Stimulated activated CD4-positive, alpha-beta T cell treated with anti-CD3 and anti-CD28 coated beads, Interleukin-4, amount 100 ng/mL, for 48 hours (primary cell): ENCODE data around the gene CARMIL1.

Source experiments
- DNase-seq, 2 donors: peaks; one replicate each; pipeline ENCODE4 v3.0.0-alpha.2; 2020; ENCODE audit warnings: low read depth in 2 of 2

Gene CARMIL1

DNA sequence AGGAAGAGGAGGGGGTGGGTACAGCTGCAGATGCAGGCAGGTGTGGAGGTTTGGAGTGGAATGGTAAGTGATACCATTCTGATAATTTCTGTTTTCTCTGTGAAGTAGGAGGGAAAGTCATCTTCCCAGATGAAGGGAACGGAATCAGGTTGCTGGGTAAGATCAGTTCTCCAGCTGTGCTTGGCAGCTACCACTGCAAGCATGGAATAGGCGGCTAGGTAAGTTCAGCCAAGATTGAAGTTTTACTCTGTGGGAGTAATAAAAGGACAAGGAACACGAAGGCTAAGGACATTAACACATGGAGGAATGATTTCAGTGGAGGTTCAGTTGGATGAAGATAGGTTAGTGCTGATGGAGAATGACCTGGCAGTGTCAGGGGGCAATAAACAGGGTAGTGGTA is 128.3 kb downstream of the CARMIL1 start:
- DNase-seq, result no peak

DNA sequence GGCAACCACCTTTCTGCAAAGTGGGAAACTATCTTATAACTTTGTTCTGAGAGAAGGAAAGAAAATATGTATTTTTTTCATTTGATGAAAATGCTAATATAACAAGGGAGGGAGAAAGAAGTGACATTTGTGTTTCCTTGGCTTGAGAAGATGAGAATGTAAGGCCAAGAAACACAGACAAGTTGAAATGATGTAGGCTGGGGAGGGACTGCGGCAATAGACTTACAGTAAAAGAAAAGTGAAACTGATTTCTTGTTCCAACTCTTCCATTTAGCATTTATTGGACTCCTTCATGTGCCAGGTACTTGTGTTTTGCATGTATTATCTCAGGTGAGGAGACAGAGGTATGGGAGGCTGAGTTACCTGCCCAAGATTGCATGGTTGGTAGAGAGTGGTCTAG is 130.9 kb downstream of the CARMIL1 start:
- no peak for DNase-seq

DNA sequence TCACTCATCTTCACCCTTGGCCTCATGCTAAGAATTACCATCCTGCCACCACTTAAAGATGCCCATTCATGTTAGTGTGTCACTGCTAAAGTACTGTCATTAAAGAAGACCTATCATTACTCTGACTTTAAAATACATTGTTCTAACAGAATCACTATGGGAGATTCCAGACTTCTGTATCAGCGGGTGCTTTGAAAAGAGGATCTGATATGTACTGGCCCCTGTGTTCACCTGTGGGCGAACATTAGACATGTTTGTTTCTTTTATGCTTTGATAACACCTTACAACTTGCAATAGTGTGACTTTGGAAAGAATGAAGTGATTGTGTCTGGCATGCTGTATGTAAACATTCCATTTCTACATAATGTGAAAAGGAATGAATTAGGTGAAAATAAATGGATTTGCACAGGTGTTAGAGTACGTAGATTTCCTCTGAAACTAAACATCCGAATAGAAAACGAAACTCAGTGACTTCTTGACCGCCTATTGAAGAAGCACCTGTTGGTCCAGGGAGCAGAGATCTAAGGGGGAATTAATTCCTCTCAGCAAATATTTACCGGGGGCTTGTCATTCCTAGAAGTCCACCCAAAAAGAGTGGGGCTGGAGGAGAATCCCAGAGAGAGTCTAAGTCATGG is 132.3 kb downstream of the CARMIL1 start:
- DNase-seq, result no peak

DNA sequence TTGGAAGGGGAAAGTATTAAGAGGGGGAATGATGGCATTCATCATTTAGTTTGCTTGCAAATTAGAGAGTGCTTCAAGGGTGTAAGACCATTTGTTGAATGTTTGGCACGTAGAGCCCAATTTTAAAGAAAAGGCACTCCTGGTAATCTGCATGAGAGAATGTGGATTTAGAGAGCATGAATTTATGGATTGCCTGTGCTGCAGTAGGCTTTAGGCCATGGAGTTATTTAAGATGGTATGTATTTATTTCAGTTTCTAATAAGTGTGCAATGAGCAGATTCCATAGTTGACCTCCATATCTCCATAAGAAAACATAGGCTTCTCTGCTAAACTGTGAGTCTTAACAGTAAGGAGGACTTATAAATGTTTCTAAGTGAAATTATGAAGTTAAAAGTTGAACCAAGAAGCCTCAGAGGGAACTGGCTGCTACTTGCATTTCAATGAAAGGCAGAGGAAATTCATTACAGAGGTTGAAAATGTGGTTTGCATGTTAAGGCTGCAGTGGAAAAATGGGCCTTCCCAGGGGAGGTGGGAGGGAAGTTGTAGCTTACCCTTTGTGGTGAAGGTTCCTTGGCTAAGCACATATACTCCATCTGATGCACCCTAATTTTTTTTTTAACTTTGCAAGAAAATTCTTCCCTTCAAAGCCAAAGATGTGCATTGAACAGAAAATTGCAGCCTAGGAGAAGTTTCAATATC is 134.2 kb downstream of the CARMIL1 start:
- DNase-seq, result no peak

DNA sequence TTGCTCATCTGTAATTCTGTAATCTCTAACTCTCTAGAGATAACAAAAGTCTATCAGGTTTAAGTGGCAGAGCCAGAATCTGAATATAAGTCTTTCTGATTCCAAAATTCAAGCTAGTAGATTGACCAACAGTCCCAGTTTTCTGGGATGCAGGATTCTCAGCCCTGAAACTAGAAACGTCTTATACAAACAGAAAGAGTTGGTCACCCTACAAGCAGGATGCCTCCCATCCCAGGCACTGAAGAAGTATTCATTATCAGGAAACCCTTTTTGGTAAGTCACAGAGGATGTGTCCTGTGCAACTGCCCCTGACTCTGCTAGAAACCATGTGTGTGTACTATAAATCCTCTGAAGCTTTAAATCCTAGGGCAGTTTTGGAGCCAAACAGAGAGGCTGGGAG is 135.0 kb downstream of the CARMIL1 start:
- DNase-seq, result no peak

DNA sequence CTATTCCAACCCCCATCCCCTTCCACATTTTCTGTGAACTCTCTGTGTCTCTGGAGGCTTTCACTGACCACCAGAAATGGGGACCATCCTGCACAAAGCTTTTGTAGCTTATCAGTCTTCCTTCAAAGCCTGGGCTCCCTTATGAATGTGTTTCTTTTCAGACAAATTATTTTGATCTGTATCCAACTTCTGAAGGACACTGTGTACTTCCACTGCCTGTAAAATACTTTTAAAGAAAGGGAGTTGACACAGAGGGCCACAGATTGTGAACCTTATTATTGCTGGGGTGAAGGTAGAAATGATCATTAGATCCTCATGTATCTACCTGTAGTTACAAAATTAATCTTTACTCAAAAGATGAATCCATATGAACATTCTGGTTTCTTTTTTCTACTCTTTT is 135.6 kb downstream of the CARMIL1 start:
- DNase-seq, result no peak

DNA sequence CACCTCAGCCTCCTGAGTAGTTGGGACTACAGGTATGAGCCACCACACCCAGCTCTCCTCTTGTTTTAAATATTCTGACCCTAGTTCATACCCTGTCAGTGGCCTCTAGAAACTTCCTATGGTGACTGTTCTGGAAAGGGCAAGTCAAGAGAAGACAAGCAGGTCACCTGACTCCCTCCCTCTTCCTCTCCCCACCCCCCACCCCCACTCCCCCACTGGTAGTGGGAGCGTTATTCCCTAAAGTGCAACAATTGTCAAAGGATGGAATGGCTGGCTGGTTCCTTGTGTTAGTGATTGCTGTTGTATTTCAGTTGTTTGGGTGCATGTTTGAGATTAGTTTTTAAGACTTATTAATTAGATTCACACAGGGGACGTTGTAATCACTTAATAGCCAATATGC is 136.1 kb downstream of the CARMIL1 start:
- DNase-seq, result no peak

DNA sequence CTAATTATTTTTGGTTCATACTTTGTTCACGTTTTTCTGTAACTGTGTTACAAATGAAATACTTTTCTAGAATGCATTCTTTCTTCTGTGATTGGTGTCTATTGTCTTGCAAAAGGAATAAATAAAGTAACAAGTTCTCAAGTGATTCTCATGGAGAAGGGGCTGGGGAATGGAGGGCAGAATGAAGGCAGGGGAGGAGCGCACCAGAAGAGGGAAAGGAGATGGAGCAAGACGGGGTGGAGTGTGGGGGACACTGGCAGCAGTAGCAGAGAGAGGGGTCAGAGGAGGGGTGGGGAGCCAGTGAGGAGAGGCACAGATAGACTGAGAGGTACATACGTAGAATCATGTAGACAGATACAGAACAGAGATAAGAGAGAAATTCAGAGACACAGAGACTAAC is 136.5 kb downstream of the CARMIL1 start:
- DNase-seq, result no peak

DNA sequence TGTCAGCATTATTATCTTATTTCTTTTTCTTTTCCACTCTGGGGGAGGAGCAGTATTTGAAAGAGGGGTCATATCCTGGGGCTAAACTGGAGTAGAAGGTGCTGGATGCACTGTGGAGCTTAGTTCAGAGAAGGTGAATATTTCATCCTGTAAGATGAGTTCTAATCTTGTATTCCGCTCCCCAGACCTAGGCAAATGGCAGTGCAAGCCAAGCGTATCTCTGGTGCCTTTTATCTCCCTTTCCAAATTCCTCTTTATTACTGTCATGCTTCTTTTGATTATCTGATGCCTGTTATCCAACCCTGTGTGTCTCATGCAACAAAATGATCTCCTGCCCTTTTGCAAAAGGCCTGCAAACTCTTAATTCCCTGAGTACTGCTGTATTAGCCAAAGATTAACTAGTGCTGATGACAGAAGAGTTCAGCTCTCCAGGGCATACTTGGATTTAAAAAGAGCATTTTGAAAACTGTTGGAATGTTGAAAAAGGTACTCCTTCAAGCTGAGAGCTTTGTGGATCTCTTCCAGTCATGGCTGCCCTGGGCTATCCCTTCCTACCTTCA is 138.0 kb downstream of the CARMIL1 start:
- DNase-seq, result no peak

DNA sequence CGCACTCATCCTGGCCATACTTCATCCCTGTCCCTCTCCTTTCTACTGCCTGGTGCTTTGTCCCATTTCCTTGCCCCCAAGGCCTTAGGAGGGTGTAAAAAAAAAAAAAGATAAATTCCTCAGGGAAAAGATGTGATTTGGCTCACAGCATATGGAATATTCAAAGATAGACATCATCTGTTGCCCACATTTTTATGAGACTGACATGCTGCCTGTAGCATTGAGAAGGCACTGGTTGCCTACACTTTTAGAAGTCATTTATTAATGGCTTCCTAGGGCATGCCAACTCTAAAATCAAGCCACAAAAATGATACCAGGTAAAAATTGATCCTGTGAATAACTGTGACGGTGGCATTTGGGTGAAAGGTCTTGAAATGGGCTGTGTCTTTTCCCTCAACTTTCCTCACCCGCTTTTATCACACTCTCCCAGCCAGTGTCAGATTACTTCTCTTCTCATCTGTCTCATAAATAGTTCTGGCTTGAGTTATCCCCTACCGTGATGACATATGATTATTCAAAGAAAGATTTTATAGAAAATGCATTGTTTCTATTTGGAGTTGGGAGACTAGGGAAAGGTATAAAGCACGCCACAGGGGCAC is 139.4 kb downstream of the CARMIL1 start:
- no peak for DNase-seq

DNA sequence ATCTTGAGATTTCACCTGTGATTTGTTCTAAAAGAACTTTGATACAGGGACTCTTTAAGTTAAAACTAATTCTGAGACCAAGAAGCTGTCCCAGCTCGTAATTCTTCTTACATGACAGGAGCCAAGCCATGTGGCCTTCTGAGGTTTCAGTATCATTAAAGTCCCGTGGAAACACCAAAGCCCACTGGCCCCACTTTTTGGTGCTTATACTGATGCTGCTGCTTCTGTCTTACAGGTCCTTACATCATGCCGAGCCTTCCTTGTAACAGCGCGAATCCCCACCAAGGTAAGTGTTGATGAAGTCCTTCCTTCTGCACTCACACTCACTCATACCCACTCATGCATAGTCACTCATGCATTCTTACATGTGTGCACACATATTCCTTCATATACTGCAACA is 140.7 kb downstream of the CARMIL1 start:
- DNase-seq, result no peak

DNA sequence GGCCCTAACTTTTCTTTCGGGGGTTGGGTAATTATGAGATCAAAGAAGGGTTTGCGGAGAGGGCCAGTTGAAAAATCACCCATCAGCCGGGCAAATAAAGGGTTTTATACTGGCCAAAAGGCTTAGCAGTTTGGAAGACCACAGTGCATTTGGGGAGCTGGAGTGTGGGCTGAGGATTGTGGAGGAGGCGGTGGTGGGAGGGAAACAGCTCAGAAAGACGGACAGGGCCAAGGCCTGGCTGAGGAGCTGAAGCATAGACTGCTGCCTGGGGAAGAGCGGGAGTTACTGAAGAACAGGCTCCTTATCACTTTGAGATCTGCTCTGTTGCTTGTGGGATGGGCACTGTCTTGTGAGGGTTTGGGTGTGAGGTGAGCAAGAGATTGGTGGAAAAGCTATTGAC is 144.2 kb downstream of the CARMIL1 start:
- no peak for DNase-seq

DNA sequence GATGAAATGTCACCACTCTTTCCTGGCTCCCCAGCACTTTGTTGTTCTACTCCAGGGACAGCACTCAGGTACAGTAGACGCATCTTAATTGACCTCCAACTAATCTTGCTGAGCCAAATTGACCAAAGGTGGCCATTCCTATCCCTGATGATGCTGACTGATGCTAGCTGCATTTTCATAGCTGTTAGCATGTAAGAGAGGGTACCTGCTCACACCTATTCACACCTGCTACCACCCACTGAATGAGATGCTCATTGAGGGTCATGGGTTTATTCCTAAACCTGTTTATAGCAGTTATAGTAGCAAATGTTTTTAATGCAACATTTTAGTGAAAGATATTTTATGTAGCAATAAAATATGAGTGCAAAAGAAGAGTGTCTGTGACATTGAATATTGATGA is 145.1 kb downstream of the CARMIL1 start:
- no peak for DNase-seq

DNA sequence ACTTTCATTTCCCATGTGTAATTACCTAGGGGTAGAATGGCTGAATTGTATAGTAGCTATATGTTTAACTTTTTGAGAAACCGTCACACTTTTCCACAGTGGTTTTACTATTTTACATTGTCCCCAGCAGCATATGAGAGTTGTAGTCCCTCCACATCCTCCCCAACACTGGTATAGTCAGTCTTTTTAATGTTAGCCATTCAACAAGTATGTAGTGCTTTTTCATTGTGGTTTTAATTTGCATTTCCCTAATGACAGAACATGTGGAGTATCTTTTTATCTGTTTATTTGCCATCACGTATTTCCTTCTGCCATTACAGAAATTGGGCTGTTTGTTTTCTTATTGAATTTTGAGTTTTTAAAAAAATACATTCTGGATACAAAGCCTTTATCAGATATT is 148.4 kb downstream of the CARMIL1 start:
- no peak for DNase-seq

DNA sequence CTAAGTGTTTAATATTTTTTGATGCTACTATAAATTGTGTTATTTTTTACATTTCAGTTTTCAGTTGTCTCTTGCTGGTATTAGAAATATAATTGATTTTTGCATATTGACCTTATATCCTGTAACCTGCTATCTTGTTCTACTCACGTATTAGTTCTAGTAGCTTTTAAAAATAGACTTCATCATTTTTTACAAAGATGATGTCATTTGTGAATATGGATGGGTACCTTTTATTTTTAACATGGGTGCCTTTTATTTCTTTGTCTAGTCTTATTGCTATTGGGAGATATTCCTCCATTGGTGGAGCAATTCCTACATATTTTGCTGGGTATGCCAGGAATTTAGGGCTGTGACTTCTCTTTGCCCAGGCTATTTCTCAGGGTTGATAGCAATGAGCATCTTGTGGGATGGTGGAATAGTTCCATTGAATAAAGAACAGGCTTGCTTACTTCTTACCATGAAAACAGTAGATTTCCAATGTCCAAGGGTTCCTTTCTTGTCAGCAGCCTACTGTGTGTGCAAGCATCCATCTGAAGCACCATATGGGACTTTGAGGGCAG is 149.7 kb downstream of the CARMIL1 start:
- DNase-seq, result no peak

DNA sequence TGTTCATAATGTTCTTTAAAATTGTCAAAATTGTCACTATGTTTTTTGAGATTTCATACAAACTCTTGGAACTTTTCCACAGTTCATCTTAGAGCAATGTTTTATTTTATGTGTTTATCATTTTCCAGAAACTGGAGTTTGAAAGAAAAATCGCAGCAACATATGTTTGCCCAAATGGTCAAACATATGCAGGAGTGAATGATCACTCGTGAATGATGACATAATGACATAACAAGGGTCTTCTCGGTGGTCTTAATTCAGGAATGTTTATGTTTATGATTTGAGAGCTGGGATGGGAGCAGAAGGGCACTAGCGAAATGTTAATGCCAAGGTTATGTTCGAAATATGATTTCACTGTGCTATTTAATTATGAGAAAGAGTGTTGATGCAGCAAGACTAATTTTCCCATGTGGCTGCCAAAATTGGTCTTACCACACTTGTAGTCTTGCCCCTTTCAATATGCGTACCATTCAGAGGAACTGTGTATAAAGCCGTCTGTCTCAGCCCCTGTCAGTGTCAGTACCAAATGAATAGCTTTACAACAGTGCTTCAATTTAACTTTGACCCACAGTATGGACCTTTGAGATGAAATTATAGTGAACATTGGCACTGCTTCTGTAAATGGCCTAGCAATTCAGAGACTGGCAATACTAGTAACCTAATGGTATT is 152.3 kb downstream of the CARMIL1 start:
- no peak for DNase-seq

DNA sequence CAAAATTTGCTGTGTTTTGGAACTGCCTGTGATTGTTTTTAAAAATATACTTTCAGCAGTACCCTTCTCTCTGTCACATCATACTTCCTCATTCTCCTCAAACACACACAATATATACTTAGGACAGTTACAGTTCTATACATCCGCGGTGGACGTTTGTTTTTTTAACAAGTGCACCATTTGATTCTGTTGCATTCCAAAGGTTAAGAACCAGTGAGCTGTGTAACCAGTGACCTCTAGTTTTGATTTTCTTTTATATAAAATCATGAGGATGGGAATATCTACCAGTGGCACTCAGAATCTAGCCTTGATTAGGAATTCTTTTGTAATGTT is 152.8 kb downstream of the CARMIL1 start:
- DNase-seq, result no peak

DNA sequence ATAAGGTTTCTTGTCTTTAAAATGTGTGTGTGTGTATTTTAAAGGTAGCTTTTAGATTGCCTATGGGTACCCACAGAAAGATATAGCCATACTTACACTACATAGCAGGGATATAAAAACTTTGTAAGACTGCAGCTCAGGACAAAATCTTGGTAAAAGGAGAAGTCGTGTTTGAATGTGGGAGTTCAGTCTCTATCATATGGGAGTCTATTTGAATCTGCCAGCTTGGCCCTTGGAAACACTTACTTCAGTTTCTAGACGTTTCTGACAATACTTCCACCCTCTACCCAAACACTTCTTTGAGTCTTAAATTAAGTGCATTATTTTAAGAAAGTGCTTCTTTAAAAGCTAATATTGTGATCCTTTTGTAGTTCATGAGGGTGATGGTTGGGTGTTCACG is 155.7 kb downstream of the CARMIL1 start:
- DNase-seq, result no peak

DNA sequence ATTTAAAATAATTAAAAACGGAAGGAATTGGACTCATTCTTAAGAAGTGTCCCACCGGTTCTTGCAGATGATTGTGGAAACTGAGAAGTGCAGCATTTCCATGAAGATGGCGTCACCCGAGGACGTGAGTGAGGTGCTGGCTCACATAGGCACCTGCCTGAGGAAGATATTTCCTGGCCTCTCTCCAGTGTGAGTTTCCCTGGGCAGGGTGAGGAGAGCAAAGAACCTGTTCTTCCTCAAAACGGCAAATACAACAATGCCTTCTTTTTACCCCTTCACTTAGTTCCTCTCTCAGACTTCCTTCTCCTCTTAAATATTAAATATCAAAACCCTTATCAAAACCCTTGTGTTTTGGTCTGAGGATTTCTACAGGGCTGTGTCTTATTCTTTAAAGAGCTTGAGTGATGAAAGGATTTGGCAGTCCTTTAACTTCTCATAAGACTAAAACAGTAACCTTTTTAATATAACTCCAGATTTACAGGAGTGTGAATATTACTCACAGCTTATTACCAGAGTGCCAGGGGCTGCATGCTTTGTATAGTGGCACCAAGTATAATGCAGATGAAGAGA is 156.3 kb downstream of the CARMIL1 start:
- no peak for DNase-seq

DNA sequence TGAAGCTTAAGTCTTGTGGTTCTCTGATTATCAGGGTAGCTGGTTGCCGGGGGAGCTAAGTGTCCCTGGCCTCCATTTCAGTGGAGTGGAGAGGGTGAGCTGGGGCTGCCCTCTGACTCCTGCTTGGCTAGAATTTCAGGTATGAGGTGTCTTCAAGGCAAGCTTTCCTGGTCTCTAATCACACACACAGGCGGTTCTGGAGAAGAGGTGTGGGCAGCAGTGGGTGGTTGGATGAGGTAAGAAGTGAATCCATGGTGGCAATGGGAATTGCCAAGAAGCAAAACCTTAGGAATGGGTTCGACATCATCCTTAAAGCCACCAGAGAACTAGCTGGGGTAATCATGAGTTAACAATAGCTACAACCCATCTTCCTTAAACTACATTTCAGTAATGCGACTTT is 157.6 kb downstream of the CARMIL1 start:
- no peak for DNase-seq

DNA sequence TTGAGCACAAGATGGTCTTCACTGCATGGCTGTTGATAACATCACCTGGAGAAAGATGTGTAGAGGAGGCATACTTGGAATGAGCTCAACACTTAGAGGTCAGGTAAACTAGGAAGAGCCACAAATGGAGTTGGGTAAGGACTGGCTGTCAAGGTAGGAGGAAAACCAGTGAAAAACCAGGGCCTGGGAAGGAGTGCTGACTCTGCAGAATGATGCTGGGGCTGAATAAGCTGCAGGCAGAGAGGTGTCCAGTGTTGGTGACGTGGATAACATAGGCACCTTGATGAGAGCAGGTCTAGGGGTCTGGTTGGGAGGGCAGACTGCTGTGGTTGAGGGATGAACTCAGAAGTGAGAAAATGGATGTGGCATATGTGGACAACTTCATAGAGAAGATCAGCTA is 160.2 kb downstream of the CARMIL1 start:
- DNase-seq, result no peak

DNA sequence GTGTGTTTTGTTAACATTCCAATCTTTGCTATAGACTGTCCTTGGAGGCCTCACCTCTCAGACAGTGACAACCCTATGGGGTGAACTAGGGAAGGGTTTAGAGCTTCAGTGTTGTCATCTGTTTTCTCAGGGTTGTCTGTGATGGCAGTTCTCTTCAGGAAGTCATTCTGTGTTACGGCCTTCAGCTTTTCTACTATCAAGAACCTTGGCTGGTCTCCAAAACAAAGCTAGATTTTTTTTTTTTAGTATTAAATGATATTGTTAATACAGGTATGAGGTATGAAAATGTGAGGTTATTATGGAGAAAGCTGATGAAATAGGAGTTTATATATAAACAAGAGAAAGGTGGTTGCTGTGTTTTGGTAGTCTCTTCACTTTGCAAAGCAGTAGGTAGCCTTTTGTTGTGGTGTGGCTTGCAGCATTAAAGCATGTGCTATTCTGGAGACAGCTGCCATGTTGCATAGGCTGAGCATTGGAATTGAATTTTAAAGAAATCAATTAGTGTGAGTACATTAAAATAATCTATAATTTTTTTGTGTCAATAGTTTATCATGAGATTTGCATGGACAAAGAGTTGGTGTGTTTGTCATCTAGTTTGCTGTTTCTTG is 162.6 kb downstream of the CARMIL1 start:
- no peak for DNase-seq
